Body of pancreas (tissue), 4 donors: ENCODE measurements around the gene OLFML3. TPM values are rescaled to one million over a fixed set of nuclear protein-coding genes. Genes with fewer than 3 reads are reported as not detected.

Experiments used
- ATAC-seq: fragments of 150-250 bp; one replicate; pipeline ENCODE4 v1.9.1; 2016
- DNase-seq, 4 donors: peaks; one replicate each; pipeline ENCODE4 v3.0.0-alpha.2; 2019
- H3K27ac ChIP-seq, 4 donors: fragments of 200-600 bp; sonication (generic); 1 replicate in 3 of 4; 2 replicates in 1 of 4; pipeline versions ENCODE4 v1.5.1 to v1.6.1; 2016 to 2019; ENCODE audit warnings: mild to moderate bottlenecking in 1 of 4, mixed read lengths in 1 of 4, moderate library complexity in 1 of 4
- H3K27me3 ChIP-seq, 2 donors: fragments of 200-600 bp; sonication (generic); one replicate each; pipeline ENCODE4 v1.6.0; 2016; ENCODE audit warnings: mild to moderate bottlenecking in 1 of 2
- H3K36me3 ChIP-seq, 2 donors: fragments of 200-600 bp; sonication (generic); replicated peaks in 1 of 2; 2 replicates each; pipeline ENCODE4 v1.5.1; 2016; ENCODE audit warnings: low read depth in 2 of 2; ENCODE audit not compliant: insufficient read depth in 1 of 2
- H3K4me1 ChIP-seq: fragments of 200-600 bp; sonication (generic); one replicate; pipeline ENCODE4 v1.6.0; 2016
- H3K4me3 ChIP-seq, 2 donors: fragments of 200-600 bp; sonication (generic); 1 replicate in 1 of 2; 2 replicates in 1 of 2; pipeline ENCODE4 v1.5.1; 2016 to 2019
- H3K9me3 ChIP-seq, 3 donors: fragments of 200-600 bp; sonication (generic); 1 replicate in 2 of 3; 2 replicates in 1 of 3; pipeline ENCODE4 v1.5.1; 2016
- POLR2A ChIP-seq, 3 donors: fragments of 450-650 bp; IDR thresholded peaks; one replicate each; pipeline ENCODE4 v1.6.1; 2016; ENCODE audit warnings: antibody characterized with exemption in 3 of 3, mild to moderate bottlenecking in 2 of 3
- WGBS, 2 donors: methylation state at CpG; one replicate each; pipeline ENCODE4 v1.1.5; 2017; 5-methylcytosine and 5-hydroxymethylcytosine counted together
- intact Hi-C: fragments of 100-400 bp; cut with DNase I; formaldehyde crosslinking; loops from one replicate; pipeline ENCODE4 v1.15.1; 2023
- total RNA-seq, 2 donors: library from RNA; depleted of rRNA; stranded (reverse); fragments of >200 nt; gene quantifications; one replicate each; pipeline ENCODE4 v1.1.0, GENCODE V29; 2016
- TF ChIP-seq, protein P1 (sequence below), 7 experiments: fragments of 450-650 bp in 4 of 7; fragments of 200-600 bp in 3 of 7; sonication (generic) in 3 of 7; IDR thresholded peaks; one replicate each; pipeline ENCODE4 v1.5.1; 2016 to 2019; ENCODE audit warnings: antibody characterized with exemption in 7 of 7

Gene OLFML3
- total RNA-seq, 2 donors from 2014 or later: 9.9 to 30.7 TPM

DNA sequence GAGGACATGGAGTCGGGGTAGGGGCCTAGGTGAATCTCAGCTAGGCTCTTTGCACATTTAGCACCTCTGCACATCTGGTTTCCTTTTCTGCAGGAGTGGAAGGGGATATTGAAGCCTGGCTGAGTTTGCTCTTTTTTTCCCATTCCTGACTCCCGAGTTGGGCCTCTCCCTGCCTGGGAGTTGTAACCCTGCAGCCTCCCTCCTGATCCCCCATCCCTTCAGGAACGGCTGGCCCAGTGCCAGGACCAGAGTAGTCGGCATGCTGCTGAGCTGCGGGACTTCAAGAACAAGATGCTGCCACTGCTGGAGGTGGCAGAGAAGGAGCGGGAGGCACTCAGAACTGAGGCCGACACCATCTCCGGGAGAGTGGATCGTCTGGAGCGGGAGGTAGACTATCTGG is 836 bp downstream of the OLFML3 start:
- whole genome bisulfite sequencing, 2 donors: 59 to 67% methylated on average over 10 of the region's 10 CpGs
- ATAC-seq: no peak
- H3K4me3 ChIP-seq: no peak overlapping the region
- peak overlapping the region in 2 of 4 donors; percentile 74 to 76 for H3K27ac ChIP-seq
- no peaks in the 10 kb centered on the region for H3K27me3 ChIP-seq
- no peaks in the 10 kb centered on the region for H3K9me3 ChIP-seq
- TF ChIP-seq, protein P1, sequence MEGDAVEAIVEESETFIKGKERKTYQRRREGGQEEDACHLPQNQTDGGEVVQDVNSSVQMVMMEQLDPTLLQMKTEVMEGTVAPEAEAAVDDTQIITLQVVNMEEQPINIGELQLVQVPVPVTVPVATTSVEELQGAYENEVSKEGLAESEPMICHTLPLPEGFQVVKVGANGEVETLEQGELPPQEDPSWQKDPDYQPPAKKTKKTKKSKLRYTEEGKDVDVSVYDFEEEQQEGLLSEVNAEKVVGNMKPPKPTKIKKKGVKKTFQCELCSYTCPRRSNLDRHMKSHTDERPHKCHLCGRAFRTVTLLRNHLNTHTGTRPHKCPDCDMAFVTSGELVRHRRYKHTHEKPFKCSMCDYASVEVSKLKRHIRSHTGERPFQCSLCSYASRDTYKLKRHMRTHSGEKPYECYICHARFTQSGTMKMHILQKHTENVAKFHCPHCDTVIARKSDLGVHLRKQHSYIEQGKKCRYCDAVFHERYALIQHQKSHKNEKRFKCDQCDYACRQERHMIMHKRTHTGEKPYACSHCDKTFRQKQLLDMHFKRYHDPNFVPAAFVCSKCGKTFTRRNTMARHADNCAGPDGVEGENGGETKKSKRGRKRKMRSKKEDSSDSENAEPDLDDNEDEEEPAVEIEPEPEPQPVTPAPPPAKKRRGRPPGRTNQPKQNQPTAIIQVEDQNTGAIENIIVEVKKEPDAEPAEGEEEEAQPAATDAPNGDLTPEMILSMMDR (IDR thresholded peaks at IDR 0.05): no peak
- no peak for TF ChIP-seq POLR2A (IDR thresholded peaks at IDR 0.05)
- H3K4me1 ChIP-seq: peaks cover 27% of the 10 kb centered on the region
- intact Hi-C loops: loop anchor here (5.0 kb wide), 1 partner anchor 297 kb away; no protein-coding TSS in a partner anchor
- DNase-seq: peak; percentile 25 to 55 (median 40)
- no peaks in the 10 kb centered on the region for H3K36me3 ChIP-seq

DNA sequence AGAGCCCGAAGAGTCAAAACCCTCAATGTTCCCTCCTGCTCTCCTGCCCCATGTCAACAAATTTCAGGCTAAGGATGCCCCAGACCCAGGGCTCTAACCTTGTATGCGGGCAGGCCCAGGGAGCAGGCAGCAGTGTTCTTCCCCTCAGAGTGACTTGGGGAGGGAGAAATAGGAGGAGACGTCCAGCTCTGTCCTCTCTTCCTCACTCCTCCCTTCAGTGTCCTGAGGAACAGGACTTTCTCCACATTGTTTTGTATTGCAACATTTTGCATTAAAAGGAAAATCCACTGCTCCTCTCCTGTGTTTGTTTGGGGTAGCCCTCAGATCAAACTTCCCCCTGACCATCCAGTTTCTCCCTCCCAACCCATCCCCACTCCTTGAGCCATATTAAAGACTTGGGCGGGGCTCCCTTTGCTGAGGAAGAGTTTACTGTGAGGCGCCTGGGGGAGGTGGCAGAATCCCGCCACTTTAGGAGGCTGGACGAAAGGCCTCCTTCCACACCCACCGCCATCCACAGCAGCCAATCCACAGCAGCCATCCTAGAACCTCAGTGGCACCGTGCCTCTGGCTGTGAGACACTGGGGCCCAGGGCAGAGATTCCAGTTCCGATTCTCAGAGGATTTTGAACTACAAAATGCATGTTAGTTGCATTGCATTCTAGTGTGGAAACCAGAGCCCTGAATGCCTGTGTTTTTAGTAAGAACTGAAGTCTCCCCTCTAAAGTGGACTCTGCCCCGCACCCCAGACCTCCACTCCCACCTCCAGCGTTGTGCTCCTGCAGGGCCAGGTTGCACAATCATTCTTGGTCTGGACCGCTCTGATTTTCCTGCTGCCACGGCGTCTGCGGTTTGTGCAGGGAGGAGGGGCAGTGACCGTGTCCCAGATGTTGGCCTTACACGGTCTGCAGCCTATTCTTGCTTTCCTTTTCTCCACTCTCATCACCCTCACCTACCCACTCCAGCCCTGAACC is 3.0 kb downstream of the OLFML3 start:
- ATAC-seq: peak; percentile 28
- 31 to 49% methylated on average over 16 to 18 of the region's 18 CpGs for WGBS, 2 donors
- H3K9me3 ChIP-seq: no peaks in the 10 kb centered on the region
- DNase-seq: peak; percentile 26 to 58 (median 42)
- H3K4me3 ChIP-seq: no peak overlapping the region
- peaks cover 18% of the 10 kb centered on the region for H3K4me1 ChIP-seq
- intact Hi-C loops: loop anchor here (5.0 kb wide), 1 partner anchor 295 kb away; no protein-coding TSS in a partner anchor
- H3K36me3 ChIP-seq: no peaks in the 10 kb centered on the region
- no peaks in the 10 kb centered on the region for H3K27me3 ChIP-seq
- peak overlapping the region in 1 of 4 donors; percentile 43 for H3K27ac ChIP-seq
- no peak for TF ChIP-seq POLR2A (IDR thresholded peaks at IDR 0.05)
- TF ChIP-seq, protein P1 (IDR thresholded peaks at IDR 0.05): no peak

DNA sequence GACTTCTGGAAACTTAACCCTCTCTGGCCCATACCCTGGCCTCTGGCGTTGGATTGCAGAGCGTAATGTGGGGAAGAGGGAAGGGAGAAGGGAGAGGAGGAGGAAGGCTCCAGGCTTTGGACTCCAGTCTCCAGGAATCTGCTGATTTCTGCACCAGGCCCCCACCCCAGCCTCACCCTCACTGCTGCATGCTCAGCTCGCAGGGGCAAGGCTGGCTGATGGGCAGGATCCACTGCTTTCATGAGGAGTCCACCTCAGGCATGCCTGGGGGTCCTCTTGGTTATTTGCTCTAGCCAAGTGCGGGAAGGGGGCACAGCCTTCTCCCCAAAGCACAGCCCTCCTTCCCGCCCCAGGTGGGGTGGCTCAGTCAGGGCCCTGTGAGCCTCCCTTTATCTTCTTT is 3.7 kb downstream of the OLFML3 start:
- Histone ChIP-seq H3K27ac (peak overlapping the region in 1 of 4 donors; percentile 43), H3K9me3 (no peaks in the 10 kb centered on the region), H3K4me1 (peaks cover 18% of the 10 kb centered on the region), H3K27me3 (no peaks in the 10 kb centered on the region), H3K4me3 (no peak overlapping the region), H3K36me3 (no peaks in the 10 kb centered on the region)
- no peak for DNase-seq
- ATAC-seq: no peak
- 62 to 73% methylated on average over 5 of the region's 5 CpGs for WGBS, 2 donors
- intact Hi-C loops: loop anchor here (5.0 kb wide), 1 partner anchor 294 kb away; no protein-coding TSS in a partner anchor
- TF ChIP-seq, protein P1 (IDR thresholded peaks at IDR 0.05): no peak
- no peak for TF ChIP-seq POLR2A (IDR thresholded peaks at IDR 0.05)

DNA sequence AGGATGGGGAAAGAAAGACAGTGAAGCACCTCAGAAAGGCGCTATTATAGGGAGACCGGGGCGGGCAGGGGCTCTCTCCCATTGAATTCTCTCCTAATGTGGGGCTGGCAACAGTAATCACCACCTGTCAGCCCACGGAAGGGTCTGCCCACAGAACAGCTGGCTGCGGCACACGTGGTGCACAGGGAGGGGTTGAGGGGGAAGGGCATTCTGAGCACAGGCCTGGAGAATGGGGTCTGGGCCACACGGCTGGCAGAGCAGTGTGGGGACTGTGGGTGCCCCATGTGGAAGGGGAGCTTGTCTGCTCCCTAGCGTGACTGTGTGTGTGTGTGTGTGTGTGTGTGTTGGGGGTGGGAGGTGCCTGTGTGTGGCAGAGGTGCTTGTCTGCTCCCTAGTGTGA is 4.1 kb downstream of the OLFML3 start:
- WGBS, 2 donors: 69 to 75% methylated on average over 7 to 8 of the region's 8 CpGs
- Histone ChIP-seq H3K27me3 (no peaks in the 10 kb centered on the region), H3K27ac (no peak overlapping the region), H3K4me3 (no peak overlapping the region), H3K36me3 (no peaks in the 10 kb centered on the region), H3K4me1 (peaks cover 18% of the 10 kb centered on the region), H3K9me3 (no peaks in the 10 kb centered on the region)
- TF ChIP-seq POLR2A (IDR thresholded peaks at IDR 0.05): no peak
- TF ChIP-seq, protein P1 (IDR thresholded peaks at IDR 0.05): no peak
- intact Hi-C loops: loop anchor here (5.0 kb wide), 1 partner anchor 294 kb away; no protein-coding TSS in a partner anchor
- DNase-seq (no peak), ATAC-seq (no peak)
